AG08395 (cell line): Measurements from ENCODE around the gene E2F1.
"Not testable (repeated sequence)": the region's sequence is repeated elsewhere in the genome, so short reads cannot be mapped to it uniquely, and the experiment has no call there.

Experiments used
- DNase-seq: peaks from one replicate; pipeline ENCODE4 v3.0.0; 2012; ENCODE audit warnings: mixed read lengths, low spot score

Gene E2F1

GRCh38 chr20:33657704-33658095 lies 28.5 kb downstream of the E2F1 start:
- DNase-seq, result no peak

- DNase-seq, result no peak
Observed at GRCh38 chr20:33656783-33657703, 29.1 kb downstream of the E2F1 start.

GRCh38 chr20:33656010-33656782 lies 30.0 kb downstream of the E2F1 start:
- no peak for DNase-seq

- DNase-seq, result no peak
Observed at GRCh38 chr20:33655164-33655563, 31.0 kb downstream of the E2F1 start.

GRCh38 chr20:33654680-33655161 lies 31.5 kb downstream of the E2F1 start:
- DNase-seq, result no peak

- no peak for DNase-seq
Observed at GRCh38 chr20:33653900-33654596, 32.1 kb downstream of the E2F1 start.

GRCh38 chr20:33653218-33653899 lies 32.8 kb downstream of the E2F1 start:
- DNase-seq, result peak; percentile 87

- DNase-seq, result no peak
Observed at GRCh38 chr20:33651562-33652048, 34.6 kb downstream of the E2F1 start.

- DNase-seq, result no peak
Observed at GRCh38 chr20:33650753-33651561, 35.2 kb downstream of the E2F1 start.

GRCh38 chr20:33650111-33650752 lies 36.0 kb downstream of the E2F1 start:
- no peak for DNase-seq

GRCh38 chr20:33649201-33649681 lies 36.9 kb downstream of the E2F1 start:
- peak; percentile 57 for DNase-seq

- peak; percentile 38 for DNase-seq
Observed at GRCh38 chr20:33648396-33649004, 37.7 kb downstream of the E2F1 start.

- peak; percentile 79 for DNase-seq
Observed at GRCh38 chr20:33647603-33648395, 38.4 kb downstream of the E2F1 start.

GRCh38 chr20:33646959-33647602 lies 39.1 kb downstream of the E2F1 start:
- not testable (repeated sequence) for DNase-seq

GRCh38 chr20:33646191-33646590 lies 40.0 kb downstream of the E2F1 start:
- DNase-seq, result no peak

- no peak for DNase-seq
Observed at GRCh38 chr20:33645396-33645795, 40.8 kb downstream of the E2F1 start.

- no peak for DNase-seq
Observed at GRCh38 chr20:33645072-33645358, 41.2 kb downstream of the E2F1 start.

GRCh38 chr20:33644313-33645071 lies 41.7 kb downstream of the E2F1 start:
- DNase-seq, result no peak
